Erythroblast (primary cell): Measurements from ENCODE around the gene CD27.
A peak's percentile ranks its signal among the peaks of the same experiment; 100 is the strongest.

ENCODE experiments used
- DNase-seq, 2 experiments: peaks; one replicate each; lab custom pipeline; 2025; lab: John Stamatoyannopoulos, UW
- GATA1 ChIP-seq: IDR thresholded peaks from 2 replicates; pipeline ENCODE4 v1.6.1; 2011; ENCODE audit warnings: low read depth, mild to moderate bottlenecking, control low read depth, low read length, moderate library complexity
- POLR2A ChIP-seq: IDR thresholded peaks from 2 replicates; pipeline ENCODE4 v1.6.1; 2011; ENCODE audit warnings: mild to moderate bottlenecking, low read length

CD27 gene

GRCh38 chr12:6444704-6445688, at the start of gene CD27:
TSS of gene CD27 (plus strand) at chr12:6444955. CDS start at chr12:6445096, 141 bp downstream.
- TF ChIP-seq GATA1 = no peak
- no peak for TF ChIP-seq POLR2A
- no peak for DNase-seq

- no peak for DNase-seq
- no peak for TF ChIP-seq GATA1
These were observed 48.7 kb upstream of the CD27 start for GRCh38 chr12:6396031-6396430.

- DNase-seq = no peak
- TF ChIP-seq POLR2A (no peak), GATA1 (no peak)
These were observed 44.7 kb upstream of the CD27 start for GRCh38 chr12:6399884-6400644.

- TF ChIP-seq GATA1 (no peak), POLR2A (no peak)
- no peak for DNase-seq
These were observed 40.4 kb upstream of the CD27 start for GRCh38 chr12:6404390-6404789.

DNA sequence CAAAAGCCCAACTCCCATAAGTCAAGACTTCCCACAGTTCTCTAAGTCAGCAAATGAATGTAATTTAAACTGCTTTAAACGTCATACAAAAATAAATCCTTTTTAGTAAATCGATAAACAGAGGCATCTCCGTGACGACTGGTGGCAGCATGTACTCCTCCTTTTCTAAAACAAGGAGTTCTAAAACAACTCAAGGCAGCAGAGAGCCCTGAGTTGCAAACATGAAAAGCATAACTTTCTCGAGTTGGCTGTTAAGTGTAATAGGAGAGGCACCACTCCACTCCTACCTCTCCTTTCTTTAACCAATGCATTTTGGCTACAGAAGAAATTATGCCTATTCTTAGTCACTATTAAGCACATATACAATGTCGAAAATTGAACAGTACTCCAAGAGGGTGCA, 38.8 kb upstream of the CD27 start:
- TF ChIP-seq POLR2A (no peak), GATA1 (no peak)

DNA sequence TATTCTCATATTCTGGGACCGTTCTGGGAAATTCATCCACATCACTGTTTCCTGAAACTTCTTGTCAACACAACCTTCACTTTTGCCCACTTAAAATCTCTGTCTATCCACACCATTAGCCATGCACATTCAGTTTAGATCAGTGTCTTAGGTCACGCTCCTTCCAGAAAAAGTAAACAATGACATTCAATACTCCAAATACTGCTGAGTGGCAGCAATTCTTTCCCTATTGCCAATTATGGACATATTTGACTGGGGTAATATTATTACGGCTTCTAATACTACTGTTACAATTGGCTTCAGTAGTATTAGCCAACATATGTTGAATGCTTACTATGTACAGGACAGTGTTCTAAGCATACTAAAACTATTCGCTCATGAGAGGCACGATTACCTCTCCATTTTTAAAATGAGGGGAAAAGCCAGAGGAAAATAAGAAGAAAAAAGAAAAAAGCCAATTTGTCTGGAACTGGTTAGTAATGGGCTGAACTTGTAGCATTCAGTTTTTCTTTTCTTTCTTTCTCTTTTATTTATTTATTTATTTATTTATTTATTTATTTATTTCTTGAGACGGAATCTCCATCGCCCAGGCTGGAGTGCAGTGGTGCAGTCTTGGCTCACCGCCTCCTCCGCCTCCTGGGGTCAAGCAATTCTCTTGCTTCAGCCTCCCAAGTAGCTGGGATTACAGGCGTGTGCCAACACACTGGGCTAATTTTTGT, 37.4 kb upstream of the CD27 start:
- TF ChIP-seq POLR2A = no peak
- TF ChIP-seq GATA1 = no peak
- DNase-seq = no peak

More for the DNA sequence above, 38.8 kb upstream of the CD27 start:
- DNase-seq = no peak

DNA sequence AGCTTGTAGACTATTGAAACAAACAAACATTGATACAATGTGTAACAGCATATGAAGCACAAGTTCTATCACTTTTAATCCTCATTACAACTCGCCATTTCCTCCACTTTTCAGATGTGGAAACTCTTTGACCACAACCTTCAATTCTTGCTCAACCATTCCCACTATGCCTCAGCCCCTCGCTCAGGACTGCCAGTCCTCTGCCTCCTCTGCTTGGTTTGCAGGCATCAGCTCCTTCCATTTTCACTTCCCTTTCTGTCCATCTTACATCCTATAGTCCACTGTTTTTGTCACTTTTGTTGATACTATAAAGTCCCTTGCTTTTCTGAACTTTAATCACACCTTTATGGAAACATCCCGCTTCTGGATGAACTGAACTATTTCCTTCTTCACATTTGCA, 28.2 kb upstream of the CD27 start:
- TF ChIP-seq GATA1 = no peak
- TF ChIP-seq POLR2A = no peak

DNA sequence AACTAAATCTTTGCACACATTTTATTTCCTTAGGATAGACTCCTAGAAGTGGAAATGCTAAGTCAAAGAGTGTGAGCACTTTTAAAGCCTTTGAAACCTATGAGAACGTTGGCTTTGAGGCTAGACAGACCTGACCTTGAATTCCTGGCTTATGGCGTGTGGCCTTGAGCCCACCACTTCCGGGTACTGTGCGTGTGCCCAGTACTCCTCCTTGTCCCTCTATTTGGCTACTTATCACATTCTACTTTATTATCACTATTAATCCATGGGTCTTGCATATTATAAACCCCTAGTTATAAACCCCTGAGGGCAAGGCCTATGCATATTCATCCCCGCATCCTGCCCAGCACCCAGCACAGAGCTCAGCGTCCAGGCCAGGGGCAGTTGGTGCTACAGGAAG, 26.0 kb upstream of the CD27 start:
- no peak for DNase-seq
- TF ChIP-seq GATA1 (no peak), POLR2A (no peak)

More for the DNA sequence above, 28.2 kb upstream of the CD27 start:
- DNase-seq = no peak

DNA sequence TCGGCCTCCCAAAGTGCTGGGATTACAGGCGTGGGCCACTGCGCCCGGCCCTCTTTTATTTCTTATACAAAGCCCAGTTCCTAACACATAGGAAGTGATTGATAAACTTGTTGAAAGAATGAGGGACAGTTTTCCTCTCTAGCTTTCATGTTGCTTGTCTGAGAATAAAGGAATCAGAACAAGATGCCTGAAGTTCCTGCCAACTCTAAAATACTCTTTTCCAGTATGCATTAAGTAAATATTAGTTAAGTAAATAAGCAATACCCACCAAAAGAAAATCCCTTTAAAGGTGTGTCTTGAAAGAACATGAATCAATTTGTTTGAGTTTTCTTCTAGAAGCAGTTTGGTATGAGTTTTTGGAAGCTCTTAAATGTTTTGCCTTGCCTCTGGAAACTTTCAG, 24.4 kb upstream of the CD27 start:
- no peak for DNase-seq
- TF ChIP-seq POLR2A (no peak), GATA1 (no peak)

DNA sequence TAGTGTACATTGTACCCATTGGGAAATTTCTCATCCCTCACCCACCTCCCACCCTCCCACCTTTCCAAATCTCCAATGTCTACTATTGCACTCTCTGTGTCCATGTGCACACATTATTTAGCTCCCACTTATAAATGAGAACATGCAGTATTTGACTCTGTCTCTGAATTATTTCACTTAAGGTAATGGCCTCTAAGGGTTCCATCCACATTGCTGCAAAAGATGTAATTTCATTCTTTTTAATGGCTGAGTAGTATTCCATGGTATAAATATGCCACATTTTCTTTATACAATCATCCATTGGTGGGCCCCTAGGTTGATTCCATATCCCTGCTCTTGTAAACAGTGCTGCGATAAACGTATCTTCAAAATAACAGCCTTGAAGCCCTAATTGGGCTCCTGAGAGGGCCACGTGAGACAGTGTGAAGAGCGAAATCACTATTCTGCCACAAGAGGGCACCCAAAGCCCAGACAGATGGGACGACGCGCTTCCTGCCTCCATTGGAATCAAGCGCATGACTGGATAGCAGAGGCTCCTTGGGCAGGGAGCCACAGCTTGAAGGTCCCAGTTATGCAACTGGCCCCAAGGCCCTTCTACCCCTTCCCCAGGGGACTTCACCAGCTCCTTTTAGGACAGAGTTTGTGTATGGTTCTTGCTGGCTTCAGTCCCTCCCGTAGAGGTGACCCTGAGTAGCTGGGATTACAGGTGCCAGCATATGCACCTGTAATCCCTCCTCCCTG, 21.3 kb upstream of the CD27 start:
- DNase-seq = peak; percentile 91 to 94
- no peak for TF ChIP-seq POLR2A
- TF ChIP-seq GATA1 = no peak

DNA sequence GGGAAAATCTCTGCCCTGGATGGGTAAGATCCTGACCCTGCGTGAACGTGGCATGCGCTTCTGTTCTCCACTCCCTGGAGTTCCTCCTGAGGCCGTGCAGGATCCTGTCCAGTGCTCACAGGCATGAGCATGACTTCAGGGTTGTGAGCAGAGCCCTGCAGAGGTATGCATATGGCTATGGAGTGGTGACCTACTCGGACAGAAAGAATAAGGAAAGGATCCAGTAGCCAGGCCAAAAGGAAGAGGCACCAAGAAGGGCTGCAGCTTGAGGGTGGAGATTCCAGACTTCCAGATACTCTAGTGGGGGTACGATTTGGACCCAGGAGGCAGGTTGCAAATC, 20.8 kb upstream of the CD27 start:
- TF ChIP-seq POLR2A = no peak
- TF ChIP-seq GATA1 = no peak
- no peak for DNase-seq

GRCh38 chr12:6424866-6425265, 19.9 kb upstream of the CD27 start:
- DNase-seq = peak; percentile 47 to 77
- TF ChIP-seq POLR2A (no peak), GATA1 (no peak)
